Panc1 (cell line): Measurements from ENCODE around the gene IL2RA.

Experiments
- CTCF ChIP-seq: fragments of 450-650 bp; IDR thresholded peaks from 2 replicates; pipeline ENCODE4 v1.5.1; 2017; ENCODE audit warnings: mild to moderate bottlenecking
- POLR2AphosphoS5 ChIP-seq: IDR thresholded peaks from 2 replicates; pipeline ENCODE4 v1.6.1; 2012; ENCODE audit warnings: mild to moderate bottlenecking, low read depth, low read length, moderate library complexity
- REST ChIP-seq, 2 experiments: IDR thresholded peaks; 2 replicates each; pipeline ENCODE4 v1.6.1; 2011 to 2012; ENCODE audit warnings: low read depth in 2 of 2, control low read depth in 1 of 2, low read length in 1 of 2, mild to moderate bottlenecking in 1 of 2, moderate library complexity in 1 of 2; ENCODE audit not compliant: insufficient read depth in 1 of 2
- SIN3A ChIP-seq: IDR thresholded peaks from 2 replicates; pipeline ENCODE4 v1.6.1; 2012; ENCODE audit warnings: low read depth, mild to moderate bottlenecking, low read length, moderate library complexity, borderline replicate concordance; ENCODE audit not compliant: insufficient read depth
- TCF7L2 ChIP-seq: IDR thresholded peaks from 2 replicates; pipeline ENCODE4 v1.6.1; 2011; ENCODE audit warnings: mild to moderate bottlenecking, low read depth, low read length, inconsistent platforms

GRCh38 chr10:5964736-5965135 lies 97.4 kb downstream of the IL2RA start:
- no peak for TF ChIP-seq CTCF
- no peak for TF ChIP-seq REST (IDR thresholded peaks at IDR 0.05; ENCODE audit: insufficient read depth in 1 of 2, low read depth in 2 of 2, low read length in 1 of 2)
- TF ChIP-seq SIN3A: no peak
- no peak for TF ChIP-seq TCF7L2
- TF ChIP-seq POLR2AphosphoS5: no peak
